ENCODE data around the gene ACKR4.
"Not testable (repeated sequence)": the region's sequence is repeated elsewhere in the genome, so short reads cannot be mapped to it uniquely, and the experiment has no call there.

ACKR4 gene

GRCh38 chr3:132596816-132597433, at the start of gene ACKR4:
Gene ACKR4 (plus strand): TSS chr3:132597270. CDS start chr3:132600398, 3,128 bp downstream.
- DNase-seq = no peak

- DNase-seq = no peak
Measured at GRCh38 chr3:132549169-132549568, 47.9 kb upstream of the ACKR4 start.

GRCh38 chr3:132549890-132550578, 47.0 kb upstream of the ACKR4 start:
- no peak for DNase-seq

GRCh38 chr3:132550579-132551305, 46.3 kb upstream of the ACKR4 start:
- no peak for DNase-seq

- no peak for DNase-seq
Measured at GRCh38 chr3:132553826-132554225, 43.2 kb upstream of the ACKR4 start.

GRCh38 chr3:132554437-132554836, 42.6 kb upstream of the ACKR4 start:
- peak in 1 of 2 experiments; percentile 19 for DNase-seq

- DNase-seq = no peak
Measured at GRCh38 chr3:132555306-132556035, 41.6 kb upstream of the ACKR4 start.

GRCh38 chr3:132556036-132556386, 41.1 kb upstream of the ACKR4 start:
- DNase-seq = not testable (repeated sequence)

GRCh38 chr3:132556508-132557159, 40.4 kb upstream of the ACKR4 start:
- DNase-seq = no peak

GRCh38 chr3:132561003-132561402, 36.1 kb upstream of the ACKR4 start:
- DNase-seq = peak; percentile 81 to 87

GRCh38 chr3:132563420-132564069, 33.5 kb upstream of the ACKR4 start:
- no peak for DNase-seq

GRCh38 chr3:132564070-132564465, 33.0 kb upstream of the ACKR4 start:
- no peak for DNase-seq

GRCh38 chr3:132568422-132568821, 28.6 kb upstream of the ACKR4 start:
- DNase-seq = no peak

- no peak for DNase-seq
Measured at GRCh38 chr3:132569153-132569552, 27.9 kb upstream of the ACKR4 start.

- DNase-seq = no peak
Measured at GRCh38 chr3:132569580-132569979, 27.5 kb upstream of the ACKR4 start.

- DNase-seq = no peak
Measured at GRCh38 chr3:132570016-132570415, 27.1 kb upstream of the ACKR4 start.

GRCh38 chr3:132573797-132574211, 23.3 kb upstream of the ACKR4 start:
- DNase-seq = no peak

GRCh38 chr3:132587401-132587800, 9.7 kb upstream of the ACKR4 start:
- DNase-seq = no peak

- no peak for DNase-seq
Measured at GRCh38 chr3:132592216-132592615, 4.9 kb upstream of the ACKR4 start.

- DNase-seq = no peak
Measured at GRCh38 chr3:132593241-132593946, 3.7 kb upstream of the ACKR4 start.

GRCh38 chr3:132593947-132594323, 3.1 kb upstream of the ACKR4 start:
- no peak for DNase-seq

- no peak for DNase-seq
Measured at GRCh38 chr3:132594498-132594897, 2.6 kb upstream of the ACKR4 start.

Measured in NCI-H187 (cell line).